ENCODE data around the gene CASP6.

Gene CASP6

GRCh38 chr4:109702950-109703663 is at the start of gene CASP6:
Gene CASP6 (minus strand): TSS chr4:109703445. CDS start chr4:109703395, 50 bp downstream.
- peak; percentile 60 to 64 for DNase-seq

- no peak for DNase-seq
These were observed 49.3 kb upstream of the CASP6 start for GRCh38 chr4:109752525-109752924.

GRCh38 chr4:109751852-109752251 is 48.6 kb upstream of the CASP6 start:
- no peak for DNase-seq

- no peak for DNase-seq
These were observed 47.5 kb upstream of the CASP6 start for GRCh38 chr4:109750652-109751244.

GRCh38 chr4:109749388-109750082 is 46.3 kb upstream of the CASP6 start:
- no peak for DNase-seq

GRCh38 chr4:109748114-109748513 is 44.9 kb upstream of the CASP6 start:
- DNase-seq = no peak

- DNase-seq = no peak
These were observed 43.5 kb upstream of the CASP6 start for GRCh38 chr4:109746728-109747127.

GRCh38 chr4:109745830-109746229 is 42.6 kb upstream of the CASP6 start:
- DNase-seq = no peak

GRCh38 chr4:109739547-109739946 is 36.3 kb upstream of the CASP6 start:
- DNase-seq = no peak

- DNase-seq = no peak
These were observed 35.0 kb upstream of the CASP6 start for GRCh38 chr4:109738104-109738872.

GRCh38 chr4:109735566-109736365 is 32.5 kb upstream of the CASP6 start:
- DNase-seq = no peak

- DNase-seq = no peak
These were observed 30.5 kb upstream of the CASP6 start for GRCh38 chr4:109733728-109734127.

GRCh38 chr4:109730619-109731545 is 27.6 kb upstream of the CASP6 start:
- DNase-seq = no peak

- DNase-seq = peak; percentile 54 to 66
These were observed 26.7 kb upstream of the CASP6 start, which contains the start of gene PLA2G12A for GRCh38 chr4:109729718-109730618. Gene PLA2G12A (minus strand): TSS chr4:109730070. CDS start chr4:109729809, 261 bp downstream.

GRCh38 chr4:109729117-109729717 is 26.0 kb upstream of the CASP6 start:
- DNase-seq = peak in 1 of 2 donors; percentile 18

- no peak for DNase-seq
These were observed 25.1 kb upstream of the CASP6 start for GRCh38 chr4:109728385-109728784.

GRCh38 chr4:109723110-109723509 is 19.9 kb upstream of the CASP6 start:
- DNase-seq = no peak

GRCh38 chr4:109722357-109722756 is 19.1 kb upstream of the CASP6 start:
- DNase-seq = no peak

- DNase-seq = no peak
These were observed 17.8 kb upstream of the CASP6 start for GRCh38 chr4:109721033-109721432.

GRCh38 chr4:109719604-109720003 is 16.4 kb upstream of the CASP6 start:
- DNase-seq = no peak
